LNCaP clone FGC (cell line): ENCODE data around the gene COL8A2.

ENCODE experiments used
- DNase-seq: peaks from one replicate; pipeline ENCODE4 v3.0.0-alpha.2; 2011; ENCODE audit warnings: low read depth
- H3K4me3 ChIP-seq: 2 replicates; pipeline ENCODE4 v1.5.1; 2011; ENCODE audit warnings: mild to moderate bottlenecking, low read depth, low read length, control low read depth
- CTCF ChIP-seq: IDR thresholded peaks from 2 replicates; pipeline ENCODE4 v1.5.1; 2012; ENCODE audit warnings: mild to moderate bottlenecking; ENCODE audit not compliant: control insufficient read depth, insufficient read depth; ENCODE audit errors: extremely low read depth

COL8A2 gene

GRCh38 chr1:36144413-36144812 is 19.4 kb upstream of the COL8A2 start:
- no peak for TF ChIP-seq CTCF
- no peak overlapping the region for H3K4me3 ChIP-seq
- DNase-seq = no peak

- H3K4me3 ChIP-seq = no peak overlapping the region
- DNase-seq = no peak
- TF ChIP-seq CTCF = no peak
Observed at GRCh38 chr1:36143424-36143823, 18.4 kb upstream of the COL8A2 start.

- no peak for TF ChIP-seq CTCF
- no peak overlapping the region for H3K4me3 ChIP-seq
- DNase-seq = no peak
Observed at GRCh38 chr1:36142121-36142520, 17.1 kb upstream of the COL8A2 start.

- DNase-seq = no peak
- TF ChIP-seq CTCF = no peak
- no peak overlapping the region for H3K4me3 ChIP-seq
Observed at GRCh38 chr1:36139521-36139920, 14.5 kb upstream of the COL8A2 start.

GRCh38 chr1:36137776-36138175 is 12.8 kb upstream of the COL8A2 start:
- DNase-seq = no peak
- no peak for TF ChIP-seq CTCF
- no peak overlapping the region for H3K4me3 ChIP-seq

- DNase-seq = no peak
- no peak overlapping the region for H3K4me3 ChIP-seq
- no peak for TF ChIP-seq CTCF
Observed at GRCh38 chr1:36137226-36137625, 12.2 kb upstream of the COL8A2 start.

- no peak for DNase-seq
Observed at GRCh38 chr1:36136535-36136934, 11.5 kb upstream of the COL8A2 start.

More at GRCh38 chr1:36136535-36136934, 11.5 kb upstream of the COL8A2 start:
- no peak overlapping the region for H3K4me3 ChIP-seq
- TF ChIP-seq CTCF = no peak
